SU-DHL-6 (cell line): ENCODE measurements around the gene TNFRSF12A.

Experiments used
- H2AFZ ChIP-seq: fragments of 200-600 bp; sonication (generic); 2 replicates; pipeline ENCODE4 v1.6.1; 2014; ENCODE audit warnings: low read depth, mild to moderate bottlenecking, moderate library complexity, mixed read lengths, antibody characterized with exemption, low read length; ENCODE audit not compliant: severe bottlenecking
- H3F3A ChIP-seq: fragments of 200-600 bp; shearing (Covaris generic); 2 replicates; pipeline ENCODE4 v1.6.0; 2016; ENCODE audit warnings: antibody characterized with exemption, mild to moderate bottlenecking; ENCODE audit not compliant: insufficient read depth
- H3K27ac ChIP-seq: fragments of 200-600 bp; sonication (generic); 2 replicates; pipeline ENCODE4 v1.5.1; 2016; ENCODE audit warnings: low read depth, mild to moderate bottlenecking, low read length, moderate library complexity, mixed read lengths
- H3K27me3 ChIP-seq: fragments of 200-600 bp; sonication (generic), shearing (Covaris generic); 2 replicates; pipeline ENCODE4 v1.6.0; 2014; ENCODE audit warnings: mild to moderate bottlenecking, low read length
- H3K36me3 ChIP-seq: fragments of 200-600 bp; sonication (generic); 2 replicates; pipeline ENCODE4 v1.6.1; 2014; ENCODE audit warnings: mild to moderate bottlenecking, low read length, mixed read lengths
- H3K4me2 ChIP-seq: fragments of 300-600, 200-600 bp; shearing (Covaris generic), sonication (generic); 2 replicates; pipeline ENCODE4 v1.6.0; 2014; ENCODE audit warnings: low read length, low read depth, mild to moderate bottlenecking; ENCODE audit not compliant: poor library complexity, severe bottlenecking
- H3K4me3 ChIP-seq: fragments of 200-600 bp; sonication (generic); 2 replicates; pipeline ENCODE4 v1.5.1; 2014; ENCODE audit warnings: antibody characterized with exemption, low read length, mild to moderate bottlenecking, mixed read lengths; ENCODE audit not compliant: insufficient read depth, poor library complexity, severe bottlenecking
- H3K79me2 ChIP-seq: fragments of 200-600 bp; sonication (generic); 2 replicates; pipeline ENCODE4 v1.6.1; 2014; ENCODE audit warnings: mild to moderate bottlenecking, low read length, moderate library complexity; ENCODE audit not compliant: insufficient read depth
- H3K9ac ChIP-seq: fragments of 200-600 bp; sonication (generic); 2 replicates; pipeline ENCODE4 v1.7.0; 2014; ENCODE audit warnings: mild to moderate bottlenecking, low read length
- H3K9me2 ChIP-seq: fragments of 200-600 bp; sonication (generic); replicated peaks from 2 replicates; pipeline ENCODE4 v1.6.1; 2014; ENCODE audit warnings: low read length; ENCODE audit not compliant: insufficient read depth
- H3K9me3 ChIP-seq: fragments of 200-600 bp; sonication (generic); 2 replicates; pipeline ENCODE4 v1.6.1; 2014; ENCODE audit warnings: low read length, mixed read lengths; ENCODE audit not compliant: insufficient read depth
- H4K20me1 ChIP-seq: fragments of 200-600 bp; sonication (generic); 2 replicates; pipeline ENCODE4 v1.6.1; 2014; ENCODE audit warnings: low read depth, mild to moderate bottlenecking, antibody characterized with exemption, low read length, moderate library complexity, mixed read lengths
- CTCF ChIP-seq: fragments of 200-600 bp; sonication (generic); IDR thresholded peaks from one replicate; pipeline ENCODE4 v1.5.1; 2017; ENCODE audit warnings: antibody characterized with exemption, mild to moderate bottlenecking, low read length, moderate library complexity; ENCODE audit not compliant: insufficient read depth, poor library complexity, severe bottlenecking
- EZH2phosphoT487 ChIP-seq: fragments of 200-600 bp; sonication (generic), shearing (Covaris generic); conservative IDR thresholded peaks from 2 replicates; pipeline ENCODE4 v1.6.1; 2018; ENCODE audit warnings: mild to moderate bottlenecking, antibody characterized with exemption, low read length, moderate library complexity, mixed read lengths

TNFRSF12A gene

GRCh38 chr16:3028716-3029319, 8.7 kb downstream of the TNFRSF12A start:
- H3K9ac ChIP-seq: no peak overlapping the region
- H3K27ac ChIP-seq: no peak overlapping the region
- no peaks in the 10 kb centered on the region for H3F3A ChIP-seq
- TF ChIP-seq EZH2phosphoT487 (no peak), CTCF (no peak)
- H3K27me3 ChIP-seq: no peaks in the 10 kb centered on the region
- no peaks in the 10 kb centered on the region for H3K79me2 ChIP-seq
- H3K9me2 ChIP-seq: no peaks in the 10 kb centered on the region
- no peak overlapping the region for H3K4me2 ChIP-seq
- no peaks in the 10 kb centered on the region for H4K20me1 ChIP-seq
- H3K4me3 ChIP-seq: no peak overlapping the region
- H2AFZ ChIP-seq: no peak overlapping the region
- no peaks in the 10 kb centered on the region for H3K9me3 ChIP-seq
- H3K36me3 ChIP-seq: no peaks in the 10 kb centered on the region

GRCh38 chr16:3029491-3030221, 9.5 kb downstream of the TNFRSF12A start:
- no peak overlapping the region for H3K4me3 ChIP-seq
- no peak overlapping the region for H2AFZ ChIP-seq
- H3K27me3 ChIP-seq: no peaks in the 10 kb centered on the region
- no peaks in the 10 kb centered on the region for H3K9me2 ChIP-seq
- no peak overlapping the region for H3K9ac ChIP-seq
- TF ChIP-seq CTCF (no peak), EZH2phosphoT487 (no peak)
- H3K36me3 ChIP-seq: no peaks in the 10 kb centered on the region
- no peak overlapping the region for H3K4me2 ChIP-seq
- no peaks in the 10 kb centered on the region for H3K79me2 ChIP-seq
- H4K20me1 ChIP-seq: no peaks in the 10 kb centered on the region
- H3K27ac ChIP-seq: no peak overlapping the region
- no peaks in the 10 kb centered on the region for H3F3A ChIP-seq
- H3K9me3 ChIP-seq: no peaks in the 10 kb centered on the region

GRCh38 chr16:3030222-3031212, 10.3 kb downstream of the TNFRSF12A start:
- H3F3A ChIP-seq: no peaks in the 10 kb centered on the region
- H3K27me3 ChIP-seq: no peaks in the 10 kb centered on the region
- H3K9ac ChIP-seq: no peak overlapping the region
- TF ChIP-seq EZH2phosphoT487 (no peak), CTCF (no peak)
- H3K36me3 ChIP-seq: no peaks in the 10 kb centered on the region
- H3K9me2 ChIP-seq: no peaks in the 10 kb centered on the region
- H2AFZ ChIP-seq: no peak overlapping the region
- H3K27ac ChIP-seq: no peak overlapping the region
- no peak overlapping the region for H3K4me3 ChIP-seq
- no peaks in the 10 kb centered on the region for H3K79me2 ChIP-seq
- H4K20me1 ChIP-seq: no peaks in the 10 kb centered on the region
- no peak overlapping the region for H3K4me2 ChIP-seq
- H3K9me3 ChIP-seq: no peaks in the 10 kb centered on the region
